Activated CD8-positive, alpha-beta memory T cell treated with anti-CD3 and anti-CD28 coated beads, Interleukin-2, amount 50 U/mL, for 4 hours (primary cell): ENCODE results near the gene ABLIM2.
A peak's percentile ranks its signal among the peaks of the same experiment; 100 is the strongest.

Experiments used
- DNase-seq: peaks from one replicate; pipeline ENCODE4 v3.0.0-alpha.2; 2020

The ABLIM2 gene

DNA sequence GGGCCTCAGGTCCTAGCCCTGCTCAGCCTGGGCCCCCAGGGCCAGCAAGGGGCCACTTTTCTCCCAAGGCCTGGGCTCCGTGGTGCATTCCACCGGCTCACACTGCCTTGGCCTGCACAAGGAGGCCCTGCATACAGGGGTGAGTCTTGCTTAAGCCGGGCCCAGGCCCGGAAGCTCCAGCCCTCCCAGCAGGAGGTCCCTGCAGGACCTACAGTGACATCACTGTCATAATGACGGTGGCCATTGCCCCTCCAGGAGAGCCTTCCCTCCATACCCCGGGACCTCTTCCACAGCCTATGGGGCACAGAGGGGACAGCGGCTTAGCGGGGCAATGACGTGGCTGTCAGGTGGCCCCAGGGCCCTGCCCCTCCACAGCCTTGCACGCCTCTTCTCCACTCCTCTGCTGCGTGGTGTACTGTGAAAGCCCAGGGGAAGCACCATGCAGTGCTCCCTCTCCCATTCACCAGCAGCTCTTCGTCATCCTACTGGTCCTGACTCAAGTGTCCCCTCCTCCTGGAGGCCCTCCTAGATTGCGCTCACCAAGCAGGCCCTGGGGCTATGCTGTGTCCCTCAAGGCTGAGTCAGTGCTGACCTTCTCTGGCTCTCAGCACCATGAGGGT, 186.6 kb downstream of the ABLIM2 start:
- no peak for DNase-seq

DNA sequence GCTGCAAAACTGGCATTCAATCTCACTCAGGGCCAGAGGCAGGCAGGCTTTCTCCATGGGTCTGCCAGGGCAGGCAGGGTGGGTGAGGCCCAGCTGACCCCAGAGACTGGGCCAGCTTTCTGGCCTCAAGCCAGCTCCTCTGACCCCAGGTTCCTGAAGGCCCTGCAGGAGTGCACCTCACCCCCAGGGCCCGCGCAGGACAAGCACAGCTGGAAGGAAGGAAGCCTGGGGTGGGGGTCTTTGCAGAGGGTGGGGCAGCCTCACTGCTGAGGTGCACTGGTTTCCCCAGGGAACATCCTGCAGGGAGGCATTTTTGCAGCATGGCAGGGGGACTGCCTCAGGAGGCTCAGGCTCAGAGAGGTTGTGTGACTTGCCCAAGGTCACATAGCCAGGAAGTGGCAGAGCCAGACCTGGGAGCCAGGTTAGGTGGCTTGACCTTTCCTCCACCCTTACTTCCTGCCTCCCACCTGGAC, 187.4 kb downstream of the ABLIM2 start:
- DNase-seq, result no peak

GRCh38 chr4:7970361-7970946, 188.2 kb downstream of the ABLIM2 start:
- no peak for DNase-seq

DNA sequence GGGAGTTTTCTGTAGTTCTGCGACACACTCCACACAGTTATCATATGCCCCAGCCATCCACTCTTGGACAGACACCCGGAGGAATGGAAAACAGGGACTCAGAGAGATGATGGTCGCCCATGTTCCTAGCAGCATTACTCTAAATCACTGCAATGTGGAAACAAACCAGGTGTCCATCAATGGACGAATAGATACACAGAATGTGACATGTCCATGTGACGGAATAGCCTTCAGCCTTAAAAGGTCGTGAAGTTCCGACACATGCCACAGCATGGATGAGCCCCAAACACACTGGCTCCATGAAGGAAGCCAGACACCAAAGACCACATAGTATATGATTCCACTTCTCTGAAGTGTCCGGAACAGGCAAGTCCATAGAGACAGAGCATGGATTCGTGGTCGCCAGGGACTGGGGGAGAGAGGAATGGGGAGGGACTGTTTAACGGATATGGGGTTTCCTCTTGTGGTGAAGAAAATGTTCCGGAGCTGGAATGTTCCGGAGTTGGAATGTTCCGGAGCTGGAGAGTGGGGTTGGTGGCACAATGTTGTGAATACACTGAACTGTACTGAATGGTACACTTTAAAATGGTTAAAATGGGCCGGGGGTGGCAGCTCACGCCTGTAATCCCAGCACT, 190.2 kb downstream of the ABLIM2 start:
- no peak for DNase-seq

GRCh38 chr4:7967501-7968261, 190.9 kb downstream of the ABLIM2 start:
- DNase-seq, result no peak

- DNase-seq, result no peak
Measured at GRCh38 chr4:7967063-7967440, 191.6 kb downstream of the ABLIM2 start.

DNA sequence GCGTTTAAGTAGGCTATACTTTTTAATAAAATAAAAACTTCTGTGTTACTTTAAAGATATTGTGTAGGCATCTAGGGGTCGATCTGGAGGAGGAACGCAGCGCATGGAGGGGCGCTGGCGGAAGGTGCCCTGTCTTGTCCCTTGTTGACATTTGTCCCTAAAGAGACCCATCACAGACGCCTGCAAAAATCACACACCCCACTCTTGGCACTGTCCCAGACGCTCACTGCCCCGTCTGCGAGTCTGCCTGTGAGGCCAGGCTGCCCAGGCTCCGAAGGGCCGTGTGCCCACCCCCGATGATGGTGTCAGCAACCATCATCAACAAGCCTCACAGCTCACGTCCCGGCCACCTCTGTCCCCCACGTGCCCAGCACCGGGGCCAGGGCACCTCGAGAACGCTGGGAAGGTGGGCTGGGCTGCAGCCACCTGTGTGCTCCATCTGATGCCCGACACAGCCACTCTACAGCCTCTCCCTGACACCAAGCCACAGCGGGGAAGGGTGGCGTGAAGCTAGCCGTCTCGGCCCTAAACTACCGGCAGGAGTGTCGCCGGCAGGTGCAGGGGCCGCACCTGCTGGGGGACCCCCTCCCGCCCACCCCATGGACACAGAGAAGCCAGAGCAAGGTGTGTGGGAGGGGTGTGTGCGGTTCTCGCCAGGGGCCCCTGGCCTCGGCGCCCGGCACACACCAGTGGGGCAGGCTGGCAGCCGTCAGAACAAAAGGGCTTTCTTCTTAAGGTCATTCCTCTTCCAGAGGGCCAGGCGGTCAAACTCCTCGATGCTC, 192.1 kb downstream of the ABLIM2 start:
- no peak for DNase-seq

DNA sequence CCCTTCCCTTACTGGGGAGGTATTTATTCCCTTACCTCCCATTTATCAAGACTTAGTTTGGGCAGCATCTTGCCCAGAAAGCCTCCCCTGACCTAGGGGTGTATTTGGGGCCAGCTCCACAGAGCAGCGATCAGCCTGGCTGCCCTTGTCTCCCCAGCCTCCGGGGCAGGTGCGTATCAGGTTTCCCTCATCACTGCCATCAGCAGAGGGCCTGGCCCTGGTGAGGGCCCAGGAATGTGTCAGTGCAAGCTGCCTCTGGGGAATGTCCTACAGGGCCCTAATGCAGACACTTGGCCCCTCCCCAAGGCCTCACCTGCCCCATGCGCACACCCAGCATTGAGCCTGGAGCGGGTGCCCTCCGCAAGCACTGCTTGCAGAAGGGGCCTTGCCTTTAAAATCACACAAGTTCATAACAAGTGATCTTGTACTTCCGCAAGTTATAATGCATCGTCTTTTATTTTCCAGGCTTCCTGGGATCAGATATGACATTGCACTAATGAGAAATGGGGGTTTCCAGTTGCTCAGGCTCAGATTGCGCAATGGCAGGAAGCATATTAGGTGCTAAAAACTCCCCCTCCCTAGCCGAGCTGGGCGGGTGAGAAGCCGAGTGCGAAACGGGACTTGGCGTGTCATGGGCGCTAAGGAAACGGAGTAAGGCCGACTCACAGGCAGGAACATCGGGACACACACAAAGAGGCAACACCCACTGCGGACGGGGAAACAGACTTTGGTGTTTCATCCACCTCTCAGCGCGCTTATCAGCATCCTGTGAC, 193.5 kb downstream of the ABLIM2 start:
- DNase-seq, result no peak

DNA sequence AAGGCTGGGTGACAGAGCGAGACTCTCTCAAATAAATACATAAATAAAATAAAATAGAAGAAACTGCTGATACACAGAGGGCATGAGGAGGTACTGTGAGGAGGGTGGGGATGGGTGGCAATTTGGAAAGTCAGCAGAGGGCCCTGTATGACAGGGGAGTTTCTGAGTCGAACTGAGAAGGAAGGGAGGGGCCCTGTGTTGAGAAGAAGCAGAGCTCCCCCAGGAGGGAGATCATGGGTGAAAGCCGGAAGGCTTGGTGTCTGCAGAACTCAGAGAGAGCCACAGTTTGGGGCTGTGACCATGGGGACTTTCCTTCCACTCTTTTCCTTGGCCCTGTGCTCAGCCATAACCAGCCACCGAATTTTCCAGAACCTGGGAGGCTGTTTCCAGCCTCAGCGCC, 194.2 kb downstream of the ABLIM2 start:
- no peak for DNase-seq

GRCh38 chr4:7963691-7964090, 194.9 kb downstream of the ABLIM2 start:
- no peak for DNase-seq

- DNase-seq, result no peak
Measured at GRCh38 chr4:7962609-7963508, 195.8 kb downstream of the ABLIM2 start.

DNA sequence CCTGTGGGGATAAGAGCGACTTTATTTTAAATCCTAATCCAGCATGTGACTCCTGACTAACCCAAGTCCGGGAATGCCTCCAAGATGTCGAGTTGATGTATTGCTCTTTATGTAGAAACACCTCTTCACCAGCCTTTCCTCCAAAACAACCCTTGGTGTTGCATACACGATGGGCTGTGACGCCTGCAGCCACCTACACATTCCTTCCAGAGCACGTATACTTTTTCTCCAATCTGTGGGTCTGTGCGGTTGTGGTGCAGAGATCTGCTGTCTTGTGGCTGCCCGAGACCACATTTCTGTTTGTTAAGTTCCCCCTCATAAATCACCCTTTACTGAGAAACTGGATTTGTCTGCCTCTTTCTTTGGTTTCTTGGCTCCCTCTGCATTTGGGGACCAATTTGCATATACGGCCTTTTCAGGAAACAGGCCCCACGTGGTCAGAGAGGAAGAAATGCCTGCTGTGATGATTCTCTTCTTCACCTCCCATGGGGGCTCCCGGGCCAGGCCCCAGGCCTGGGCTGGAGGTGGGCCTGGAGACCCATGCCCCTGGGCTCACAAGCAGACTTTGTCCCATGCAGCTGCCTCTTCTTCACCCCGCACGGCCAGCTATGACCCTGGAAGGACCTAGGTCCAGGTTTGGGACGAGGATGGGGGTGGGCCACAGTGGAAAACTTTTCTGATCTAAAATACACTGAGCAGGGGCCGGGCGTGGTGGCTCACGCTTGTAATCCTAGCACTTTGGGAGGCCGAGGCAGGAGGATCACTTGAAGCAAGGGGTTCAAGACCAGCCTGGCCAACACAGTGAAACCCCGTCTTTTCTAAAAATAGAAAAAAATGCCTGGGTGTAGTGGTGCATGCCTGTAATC, 197.6 kb downstream of the ABLIM2 start:
- peak; percentile 58 for DNase-seq

DNA sequence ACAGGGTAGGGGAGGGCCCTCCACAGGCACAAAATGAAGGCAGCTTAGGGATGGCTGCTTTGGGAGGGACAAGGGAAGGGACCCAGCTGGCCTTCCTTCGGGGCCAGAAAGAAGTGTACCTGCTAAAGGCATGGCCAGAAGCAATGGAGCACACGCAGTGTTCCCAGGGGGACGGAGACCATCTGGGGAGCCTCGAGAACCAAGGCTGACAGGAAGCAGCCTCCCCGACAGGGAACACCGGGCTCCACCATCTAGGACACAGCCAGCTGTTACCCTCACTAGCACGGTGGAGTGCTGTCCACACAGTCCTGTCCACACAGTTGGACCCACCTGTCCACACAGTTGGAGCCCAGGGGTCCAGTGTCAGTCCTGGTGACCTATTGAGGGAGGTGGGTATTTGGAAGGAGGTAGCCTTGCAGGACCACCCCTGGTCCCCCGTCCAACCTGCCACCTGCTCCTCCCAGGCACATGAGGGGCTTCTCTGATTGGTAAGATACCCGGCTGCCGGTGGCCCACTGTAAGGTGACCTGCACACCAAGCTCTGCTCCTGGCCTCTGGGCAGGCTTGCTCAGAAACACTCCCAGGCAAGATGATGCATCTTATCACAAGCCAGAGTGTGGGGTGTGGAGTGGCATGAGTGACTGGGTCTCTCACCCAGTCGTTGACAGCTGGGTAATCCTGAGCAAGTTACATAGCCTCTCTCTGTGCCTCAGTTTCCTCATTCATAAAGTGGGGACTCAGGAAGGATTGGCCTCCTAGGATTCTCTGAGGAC, 198.4 kb downstream of the ABLIM2 start:
- no peak for DNase-seq

DNA sequence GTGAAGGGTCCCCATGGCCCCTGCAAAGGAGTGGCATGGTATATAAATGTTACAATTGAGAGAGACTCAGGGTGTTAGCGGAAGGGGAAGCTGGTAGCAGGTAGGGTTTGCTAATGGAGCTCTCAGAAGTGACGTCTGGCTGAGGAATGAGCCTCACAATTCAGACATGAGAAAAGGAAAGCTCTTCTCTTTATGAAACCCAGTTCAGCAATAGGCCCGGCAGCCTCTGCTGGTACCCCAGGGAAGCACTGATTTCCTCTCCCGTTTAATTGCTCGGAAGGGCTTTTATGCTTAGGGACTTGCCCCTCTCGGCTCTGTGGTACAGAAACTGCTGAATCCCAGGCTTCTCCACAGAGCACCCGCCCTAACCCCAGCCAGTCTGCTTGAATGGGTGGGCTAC, 199.5 kb downstream of the ABLIM2 start:
- no peak for DNase-seq

DNA sequence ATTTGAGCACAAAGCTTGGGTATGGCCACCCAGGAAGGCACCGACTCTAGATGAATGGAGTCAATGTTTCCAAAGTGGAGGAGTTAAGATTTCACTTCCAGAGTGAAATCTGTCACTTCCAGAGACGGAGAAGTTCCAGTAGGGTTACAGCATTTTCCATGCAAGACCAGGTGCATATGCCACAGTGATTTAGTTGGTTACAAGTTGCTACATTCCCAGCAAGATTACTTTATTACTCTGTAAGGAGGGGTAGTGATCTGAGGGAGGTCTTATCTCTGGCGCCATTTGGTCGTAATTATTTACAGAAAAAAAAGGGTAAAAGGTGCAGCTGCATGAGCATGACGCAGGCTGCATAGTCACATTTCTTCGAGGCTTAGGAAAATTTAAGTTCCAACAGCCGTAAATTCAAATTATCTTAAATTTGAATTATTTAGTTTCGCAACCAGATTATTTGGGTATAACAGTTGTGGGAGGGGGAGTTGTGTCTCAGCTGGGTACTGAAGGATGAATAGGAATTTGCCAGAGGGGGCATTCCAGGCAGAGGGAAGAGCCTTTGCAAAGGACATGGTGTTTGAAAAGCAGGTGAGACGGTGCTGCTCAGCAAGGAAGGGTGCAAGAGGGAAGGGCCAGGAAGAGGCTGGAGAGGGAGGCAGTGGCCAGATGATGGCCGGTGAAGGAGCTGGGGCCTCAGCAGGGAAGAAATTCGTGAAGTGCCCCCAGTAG, 201.5 kb downstream of the ABLIM2 start:
- DNase-seq, result no peak

- DNase-seq, result no peak
Measured at GRCh38 chr4:7956270-7956808, 202.3 kb downstream of the ABLIM2 start.

- DNase-seq, result no peak
Measured at GRCh38 chr4:7955393-7955792, 203.2 kb downstream of the ABLIM2 start.

DNA sequence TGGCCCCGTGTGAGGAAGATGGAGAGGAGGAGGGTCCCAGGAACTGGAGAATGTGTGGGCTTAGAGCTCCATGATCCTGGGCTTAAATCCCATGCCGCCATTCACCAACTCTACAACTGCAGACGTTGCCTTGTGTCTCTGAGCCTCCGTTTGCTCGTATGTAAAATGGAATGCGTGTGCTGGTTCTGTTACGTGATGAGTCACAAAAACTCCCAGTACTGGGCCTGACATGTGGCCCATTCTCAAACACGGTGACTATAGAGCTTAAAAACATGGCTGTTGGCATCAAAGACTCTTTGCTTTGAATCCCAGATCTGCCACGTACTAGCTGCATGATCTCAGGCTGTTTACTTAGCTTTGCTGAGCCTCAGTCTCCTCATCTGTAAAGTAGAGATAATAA, 206.0 kb downstream of the ABLIM2 start:
- DNase-seq, result no peak
